Loucy (cell line): ENCODE results near the gene URGCP.

Experiments
- CTCF ChIP-seq: fragments of 200-600 bp; sonication (generic); conservative IDR thresholded peaks from 2 replicates; pipeline ENCODE4 v1.5.1; 2014; ENCODE audit warnings: mild to moderate bottlenecking, antibody characterized with exemption, low read length
- EZH2phosphoT487 ChIP-seq: fragments of 200-600 bp; IDR thresholded peaks from 2 replicates; pipeline ENCODE4 v1.6.1; 2018; ENCODE audit warnings: antibody characterized with exemption, mild to moderate bottlenecking, moderate library complexity, borderline replicate concordance

GRCh38 chr7:43915907-43916306 lies 9.5 kb upstream of the URGCP start:
- TF ChIP-seq CTCF = no peak
- TF ChIP-seq EZH2phosphoT487 = no peak
